GM06990 (cell line): ENCODE data around the gene AKIRIN2.

ENCODE experiments used
- DNase-seq: peaks from one replicate; pipeline ENCODE4 v3.0.0-alpha.2; 2011; ENCODE audit not compliant: insufficient read length; ENCODE audit errors: extremely low read depth
- H3K27me3 ChIP-seq: replicated peaks from 2 replicates; pipeline ENCODE4 v1.6.0; 2011; ENCODE audit warnings: low read length; ENCODE audit not compliant: control insufficient read depth, insufficient read depth
- H3K36me3 ChIP-seq: 2 replicates; pipeline ENCODE4 v1.5.1; 2011; ENCODE audit warnings: low read length; ENCODE audit not compliant: control insufficient read depth, insufficient read depth
- H3K4me3 ChIP-seq: replicated peaks from 2 replicates; pipeline ENCODE4 v1.5.1; 2011; ENCODE audit warnings: low read depth, mild to moderate bottlenecking, control low read depth, low read length
- TF ChIP-seq, protein P1 (sequence below): IDR thresholded peaks from 2 replicates; pipeline ENCODE4 v1.5.1; 2011; ENCODE audit warnings: low read length, control low read depth, mild to moderate bottlenecking, inconsistent platforms; ENCODE audit not compliant: insufficient read depth, poor library complexity, severe bottlenecking

AKIRIN2 gene

DNA sequence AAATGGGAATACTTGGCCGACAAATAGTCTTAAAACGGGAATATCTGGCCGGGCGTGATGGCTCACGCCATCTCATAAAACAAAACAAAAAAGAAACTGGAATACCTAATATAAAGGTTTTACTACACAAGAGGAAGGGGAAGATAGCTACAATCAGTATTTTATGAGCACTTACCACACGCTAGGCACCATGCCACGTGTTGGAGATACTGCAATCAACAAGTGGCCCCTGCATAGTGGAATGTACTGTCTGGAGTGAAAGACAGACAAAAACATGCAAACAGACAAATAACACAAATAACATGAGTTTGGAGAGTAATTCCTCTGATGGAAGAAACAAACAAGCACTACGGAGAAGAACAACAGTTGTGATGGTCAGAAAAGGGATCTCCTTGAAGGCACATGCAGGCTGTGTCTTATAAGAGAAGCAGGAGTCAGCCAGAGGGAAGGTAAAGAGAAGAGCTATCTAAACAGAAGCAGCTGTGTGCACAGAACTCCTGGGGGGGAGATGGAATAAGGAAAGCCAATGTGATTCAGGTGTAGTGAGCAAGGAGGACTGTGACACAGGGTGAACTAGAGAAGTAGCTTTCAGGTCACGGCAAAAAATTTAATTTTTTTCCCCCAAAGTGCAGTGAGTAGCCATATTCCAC lies 39.1 kb upstream of the AKIRIN2 start:
- no peaks in the 10 kb centered on the region for H3K36me3 ChIP-seq
- TF ChIP-seq, protein P1, sequence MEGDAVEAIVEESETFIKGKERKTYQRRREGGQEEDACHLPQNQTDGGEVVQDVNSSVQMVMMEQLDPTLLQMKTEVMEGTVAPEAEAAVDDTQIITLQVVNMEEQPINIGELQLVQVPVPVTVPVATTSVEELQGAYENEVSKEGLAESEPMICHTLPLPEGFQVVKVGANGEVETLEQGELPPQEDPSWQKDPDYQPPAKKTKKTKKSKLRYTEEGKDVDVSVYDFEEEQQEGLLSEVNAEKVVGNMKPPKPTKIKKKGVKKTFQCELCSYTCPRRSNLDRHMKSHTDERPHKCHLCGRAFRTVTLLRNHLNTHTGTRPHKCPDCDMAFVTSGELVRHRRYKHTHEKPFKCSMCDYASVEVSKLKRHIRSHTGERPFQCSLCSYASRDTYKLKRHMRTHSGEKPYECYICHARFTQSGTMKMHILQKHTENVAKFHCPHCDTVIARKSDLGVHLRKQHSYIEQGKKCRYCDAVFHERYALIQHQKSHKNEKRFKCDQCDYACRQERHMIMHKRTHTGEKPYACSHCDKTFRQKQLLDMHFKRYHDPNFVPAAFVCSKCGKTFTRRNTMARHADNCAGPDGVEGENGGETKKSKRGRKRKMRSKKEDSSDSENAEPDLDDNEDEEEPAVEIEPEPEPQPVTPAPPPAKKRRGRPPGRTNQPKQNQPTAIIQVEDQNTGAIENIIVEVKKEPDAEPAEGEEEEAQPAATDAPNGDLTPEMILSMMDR: no peak
- no peak overlapping the region for H3K4me3 ChIP-seq
- DNase-seq: no peak
- H3K27me3 ChIP-seq: no peaks in the 10 kb centered on the region

DNA sequence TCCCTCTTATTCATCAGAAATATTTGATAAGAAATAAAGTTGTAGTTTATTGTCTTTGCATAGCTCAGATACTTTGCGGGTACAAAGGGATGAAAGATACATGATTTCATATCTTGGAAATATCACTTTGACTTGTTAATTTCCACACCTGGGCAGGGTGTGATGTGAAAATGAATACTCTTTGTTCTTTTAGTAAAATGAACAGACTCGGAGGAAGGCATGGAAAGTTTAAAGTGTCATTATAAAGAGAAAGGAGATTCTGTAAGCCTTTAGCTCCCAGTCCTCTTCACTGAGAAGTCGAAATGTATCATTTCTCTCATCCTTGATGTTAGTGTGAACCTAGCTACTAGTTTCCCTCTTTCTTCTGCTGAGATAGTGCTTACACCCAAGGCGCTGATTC lies 36.7 kb upstream of the AKIRIN2 start:
- no peaks in the 10 kb centered on the region for H3K27me3 ChIP-seq
- H3K4me3 ChIP-seq: no peak overlapping the region
- no peaks in the 10 kb centered on the region for H3K36me3 ChIP-seq
- no peak for DNase-seq
- TF ChIP-seq, protein P1: no peak

DNA sequence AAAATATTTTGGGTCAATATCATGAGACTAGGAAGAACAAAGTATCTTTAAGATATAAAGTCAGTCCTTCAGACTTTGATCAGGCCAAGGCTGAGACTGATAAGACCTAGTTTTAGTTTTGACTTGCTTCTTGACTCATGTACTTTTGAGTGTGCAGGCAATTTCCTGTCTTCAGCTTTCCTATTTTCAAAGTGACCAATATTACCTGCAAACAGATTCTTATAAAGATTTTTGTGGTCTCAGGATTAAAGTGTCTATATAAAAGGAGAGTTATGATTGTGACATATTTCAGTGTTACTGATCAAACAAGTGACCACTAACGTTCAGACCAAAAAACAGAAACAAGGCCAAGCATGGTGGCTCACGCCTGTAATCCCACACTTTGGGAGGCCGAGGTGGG lies 36.0 kb upstream of the AKIRIN2 start:
- Histone ChIP-seq H3K27me3 (no peaks in the 10 kb centered on the region), H3K4me3 (no peak overlapping the region; the same call in 1 of the 2 replicates), H3K36me3 (no peaks in the 10 kb centered on the region)
- peak; percentile 47 for DNase-seq
- TF ChIP-seq, protein P1: no peak

DNA sequence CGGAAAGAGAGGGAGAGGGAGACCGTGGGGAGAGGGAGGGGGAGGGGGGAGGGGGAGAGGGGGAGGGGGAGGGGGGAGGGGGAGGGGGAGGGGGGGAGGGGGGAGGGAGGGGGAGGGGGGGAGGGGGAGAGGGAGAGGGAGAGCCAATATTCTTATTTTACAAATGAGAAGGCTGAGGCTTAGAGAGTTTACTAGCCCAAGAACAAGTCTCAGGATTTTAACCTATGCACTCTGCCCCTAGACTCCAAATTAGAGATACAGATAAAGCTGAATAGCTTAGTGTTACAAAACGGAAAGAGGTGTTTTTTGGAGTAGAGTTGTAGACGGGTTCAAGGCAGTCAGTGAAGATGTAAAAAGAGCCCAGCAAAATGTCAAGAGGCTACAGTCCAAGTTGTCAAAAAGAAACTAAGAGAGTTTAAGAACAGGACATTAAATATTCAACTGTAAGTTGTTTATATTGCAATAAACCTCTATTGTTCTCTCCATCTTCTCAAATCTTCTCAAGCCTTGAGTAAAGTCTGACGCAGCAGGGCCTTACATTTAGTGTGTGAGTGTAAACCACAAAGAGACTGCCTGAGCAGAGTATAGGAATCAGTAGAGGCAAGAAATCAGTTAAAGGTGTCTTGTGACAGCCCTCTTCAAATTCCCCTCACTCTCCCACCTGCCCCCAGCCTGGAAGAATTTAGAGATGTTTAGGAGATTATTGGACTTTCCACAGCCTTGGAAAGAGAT lies 34.9 kb upstream of the AKIRIN2 start:
- DNase-seq: peak; percentile 29

DNA sequence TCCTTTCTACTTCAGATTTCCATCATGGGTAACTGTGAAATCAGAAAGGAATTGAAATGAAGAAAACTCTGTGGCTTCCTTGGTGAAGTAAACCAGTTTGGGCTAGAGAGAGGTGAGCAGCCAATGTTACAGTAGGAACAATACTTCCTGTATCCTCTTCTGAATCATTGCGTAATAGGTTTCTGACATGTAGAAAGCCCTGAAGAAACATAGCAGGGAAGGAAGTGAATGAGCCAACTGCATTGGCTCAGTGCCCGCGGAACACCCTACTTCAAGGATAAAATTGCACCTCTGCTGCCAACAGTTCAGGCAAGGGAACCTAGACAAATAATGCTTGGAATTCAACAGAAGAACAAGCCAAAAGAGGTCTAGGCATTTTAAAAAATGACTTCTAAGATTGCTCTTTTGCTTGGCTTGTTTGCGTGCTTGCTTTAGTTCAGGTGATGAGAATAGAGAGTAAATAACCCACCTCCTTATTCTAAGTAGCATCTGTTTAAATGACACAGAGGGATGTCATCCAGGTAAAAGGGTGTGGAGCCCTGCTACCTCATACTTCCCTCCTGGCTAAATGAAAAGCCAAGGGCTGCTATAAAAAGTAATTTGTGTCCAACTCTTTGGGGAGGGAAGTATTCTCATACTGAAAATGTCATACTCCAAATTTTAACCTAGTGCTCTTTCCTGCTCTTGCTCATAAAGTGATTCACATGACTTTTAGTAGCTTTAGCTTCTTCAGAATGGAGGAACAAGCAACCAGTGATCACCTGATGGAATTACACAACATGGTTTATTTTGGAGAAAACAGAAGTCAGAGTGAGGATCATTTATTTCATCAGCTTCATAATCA lies 30.0 kb upstream of the AKIRIN2 start:
- no peaks in the 10 kb centered on the region for H3K27me3 ChIP-seq
- no peak overlapping the region for H3K4me3 ChIP-seq
- H3K36me3 ChIP-seq: no peaks in the 10 kb centered on the region
- peak; percentile 60 for DNase-seq
- TF ChIP-seq, protein P1: no peak

More for the DNA sequence above, 34.9 kb upstream of the AKIRIN2 start:
- Histone ChIP-seq H3K4me3 (no peak overlapping the region), H3K36me3 (no peaks in the 10 kb centered on the region), H3K27me3 (no peaks in the 10 kb centered on the region)
- TF ChIP-seq, protein P1: no peak
